ENCODE data around the gene MOB3C. TPM values are rescaled to one million over a fixed set of nuclear protein-coding genes. Genes with fewer than 3 reads are reported as not detected.

Gene MOB3C
- total RNA-seq, 1 donor from 2014 or later = 29.8 TPM

- intact Hi-C loops (cut with micrococcal nuclease) = loop anchor here (10.0 kb wide), 1 partner anchor 263 kb away; the partner anchor contains the start of gene NSUN4
Measured at GRCh38 chr1:46607345-46608130, 9.1 kb downstream of the MOB3C start.

- intact Hi-C loops (cut with micrococcal nuclease) = loop anchor here (10.0 kb wide), 1 partner anchor 262 kb away; the partner anchor contains the start of gene NSUN4
Measured at GRCh38 chr1:46606255-46606965, 10.2 kb downstream of the MOB3C start.

- intact Hi-C loops (cut with micrococcal nuclease) = loop anchor here (2.0 to 10.0 kb wide), 3 partner anchors 72 to 918 kb away; partner anchors contain the start of genes GPBP1L1 and NSUN4
Measured at GRCh38 chr1:46605232-46605631, 11.4 kb downstream of the MOB3C start.

- intact Hi-C loops (cut with micrococcal nuclease) = loop anchor here (1.0 to 10.0 kb wide), 12 partner anchors 12 to 1868 kb away; partner anchors contain the start of genes ATPAF1, EFCAB14, GPBP1L1 and LRRC41
Measured at GRCh38 chr1:46603858-46604549, 12.6 kb downstream of the MOB3C start, which contains the start of gene MKNK1. MKNK1 (minus strand) TSS chr1:46604268; CDS start chr1:46583327, 20,941 bp downstream.

- intact Hi-C loops (cut with micrococcal nuclease) = loop anchor here (5.0 to 10.0 kb wide), 4 partner anchors 56 to 1869 kb away; partner anchors contain the start of genes LRRC41, NSUN4, SPATA6 and UQCRH
Measured at GRCh38 chr1:46603481-46603857, 13.1 kb downstream of the MOB3C start.

- intact Hi-C loops (cut with micrococcal nuclease) = loop anchor here (5.0 to 10.0 kb wide), 4 partner anchors 54 to 1871 kb away; partner anchors contain the start of genes LRRC41, NSUN4, SPATA6 and UQCRH
Measured at GRCh38 chr1:46601257-46602007, 15.2 kb downstream of the MOB3C start.

GRCh38 chr1:46599059-46599970, 17.3 kb downstream of the MOB3C start:
- intact Hi-C loops (cut with micrococcal nuclease) = no loop called here

- intact Hi-C loops (cut with micrococcal nuclease) = no loop called here
Measured at GRCh38 chr1:46596846-46597245, 19.8 kb downstream of the MOB3C start.

- intact Hi-C loops (cut with micrococcal nuclease) = no loop called here
Measured at GRCh38 chr1:46596036-46596435, 20.6 kb downstream of the MOB3C start.

- intact Hi-C loops (cut with micrococcal nuclease) = loop anchor here (2.0 kb wide), 1 partner anchor 14 kb away; no protein-coding TSS in a partner anchor
Measured at GRCh38 chr1:46595127-46595526, 21.5 kb downstream of the MOB3C start.

- intact Hi-C loops (cut with micrococcal nuclease) = loop anchor here (2.0 kb wide), 1 partner anchor 13 kb away; no protein-coding TSS in a partner anchor
Measured at GRCh38 chr1:46594063-46594462, 22.5 kb downstream of the MOB3C start.

GRCh38 chr1:46592823-46593222, 23.8 kb downstream of the MOB3C start:
- intact Hi-C loops (cut with micrococcal nuclease) = no loop called here

- intact Hi-C loops (cut with micrococcal nuclease) = no loop called here
Measured at GRCh38 chr1:46589529-46589928, 27.1 kb downstream of the MOB3C start.

- intact Hi-C loops (cut with micrococcal nuclease) = no loop called here
Measured at GRCh38 chr1:46587069-46587468, 29.5 kb downstream of the MOB3C start.

GRCh38 chr1:46585312-46585938, 31.2 kb downstream of the MOB3C start:
- intact Hi-C loops (cut with micrococcal nuclease) = no loop called here

GRCh38 chr1:46583494-46583893, 33.1 kb downstream of the MOB3C start:
- intact Hi-C loops (cut with micrococcal nuclease) = loop anchor here (5.0 kb wide), 1 partner anchor 36 kb away; no protein-coding TSS in a partner anchor

GRCh38 chr1:46582972-46583371, 33.6 kb downstream of the MOB3C start:
- intact Hi-C loops (cut with micrococcal nuclease) = loop anchor here (5.0 kb wide), 1 partner anchor 36 kb away; no protein-coding TSS in a partner anchor

GRCh38 chr1:46581681-46582455, 34.7 kb downstream of the MOB3C start:
- intact Hi-C loops (cut with micrococcal nuclease) = loop anchor here (1.0 to 5.0 kb wide), 5 partner anchors 13 to 93 kb away; partner anchors contain the start of genes MKNK1 and MOB3C

Data from T-helper 1 cell treated with Interleukin-12 subunit alpha and Interleukin-12 subunit beta and Interleukin-4 antibody, amounts not matched to agents 30 ng/mL and 1 ng/mL, for 36 hours (primary cell).